Measurements from ENCODE around the gene FNIP2. TPM values are rescaled to one million over a fixed set of nuclear protein-coding genes. Genes with fewer than 3 reads are reported as not detected.

FNIP2 gene
- total and polyA plus RNA-seq, 9 of the 15 experiments (the other 6 are each of a cell fraction or from before 2014, with no cell fraction given): 1.7 to 15.5 (median 8.3) TPM

- POLR2A ChIA-PET: no interaction called here
- no peak overlapping the region for H3K4me3 ChIP-seq
These were observed 137.2 kb downstream of the FNIP2 start for GRCh38 chr4:158906073-158906472.

GRCh38 chr4:158912390-158912789 is 143.6 kb downstream of the FNIP2 start:
- BruUV-seq (replicated peaks): no TSS peak
- intact Hi-C loops (cut with micrococcal nuclease) (no loop called here), in situ Hi-C loops (cut with MboI) (no loop called here)
- POLR2A ChIA-PET: no interaction called here
- no peak for FAIRE-seq
- Histone ChIP-seq H3K27ac (ENCODE audit: extremely low read depth, low read depth, low read length) (no peak overlapping the region), H3K4me3 (no peak overlapping the region), H3K4me2 (ENCODE audit: insufficient read depth, low read length) (no peak overlapping the region), H4K20me1 (replicated peaks; ENCODE audit: control insufficient read depth, insufficient read depth, low read length) (no peaks in the 10 kb centered on the region), H3K36me3 (ENCODE audit: control insufficient read depth, insufficient read depth, low read length) (no peaks in the 10 kb centered on the region), H3K9ac (ENCODE audit: insufficient read depth in 1 of 2, low read depth in 2 of 2, low read length in 2 of 2) (no peak overlapping the region), H3K79me2 (ENCODE audit: control insufficient read depth, insufficient read depth, low read length) (no peaks in the 10 kb centered on the region), H2AFZ (ENCODE audit: low read depth, low read length) (no peak overlapping the region), H3K4me1 (replicated peaks in 1 of 2; ENCODE audit: control insufficient read depth in 2 of 2, insufficient read depth in 2 of 2, low read length in 2 of 2) (no peaks in the 10 kb centered on the region; a peak in 1 of 5 replicates), H3K27me3 (ENCODE audit: control insufficient read depth in 2 of 2, insufficient read depth in 2 of 2, low read length in 2 of 2) (no peaks in the 10 kb centered on the region), H3K9me3 (replicated peaks; ENCODE audit: control insufficient read depth, insufficient read depth, low read depth, low read length) (no peaks in the 10 kb centered on the region), H3K9me1 (ENCODE audit: control insufficient read depth, insufficient read depth, low read length) (no peaks in the 10 kb centered on the region)
- WGBS (ENCODE audit: insufficient coverage, low coverage, missing lambda C conversion rate): 15% methylated on average over 2 of the region's 2 CpGs
- no peak for DNase-seq (ENCODE audit: extremely low read depth in 1 of 4, low spot score in 3 of 4)
- ATAC-seq: no peak
- CTCF ChIA-PET (ENCODE audit: low intra/inter-chr PET ratio): no interaction called here
- TF ChIP-seq CEBPB (tag; IDR thresholded peaks at IDR 0.05) (no peak), HCFC1 (IDR thresholded peaks at IDR 0.05; ENCODE audit: low read depth, low read length) (no peak), ATF2 (CRISPR knock-in tag; IDR thresholded peaks at IDR 0.05) (no peak), THRB (CRISPR knock-in tag; conservative IDR thresholded peaks at IDR 0.05) (no peak), ZNF589 (CRISPR knock-in tag; IDR thresholded peaks at IDR 0.05; ENCODE audit: low read depth) (no peak), TFE3 (CRISPR knock-in tag; IDR thresholded peaks at IDR 0.05) (no peak)

More at GRCh38 chr4:158906073-158906472, 137.2 kb downstream of the FNIP2 start:
- no peaks in the 10 kb centered on the region for H4K20me1 ChIP-seq (replicated peaks; ENCODE audit: control insufficient read depth, insufficient read depth, low read length)
- no peak for ATAC-seq
- H2AFZ ChIP-seq (ENCODE audit: low read depth, low read length): no peak overlapping the region
- H3K9ac ChIP-seq (ENCODE audit: insufficient read depth in 1 of 2, low read depth in 2 of 2, low read length in 2 of 2): no peak overlapping the region
- peaks cover 7 to 13% of the 10 kb centered on the region in 2 experiments; a peak in 4 of 5 replicates for H3K4me1 ChIP-seq (replicated peaks in 1 of 2; ENCODE audit: control insufficient read depth in 2 of 2, insufficient read depth in 2 of 2, low read length in 2 of 2)
- no peaks in the 10 kb centered on the region for H3K79me2 ChIP-seq (ENCODE audit: control insufficient read depth, insufficient read depth, low read length)
- no peaks in the 10 kb centered on the region for H3K27me3 ChIP-seq (ENCODE audit: control insufficient read depth in 2 of 2, insufficient read depth in 2 of 2, low read length in 2 of 2)
- no peaks in the 10 kb centered on the region for H3K9me1 ChIP-seq (ENCODE audit: control insufficient read depth, insufficient read depth, low read length)
- in situ Hi-C loops (cut with MboI) (no loop called here), intact Hi-C loops (cut with micrococcal nuclease) (no loop called here)
- peak; percentile 43; the same call in 1 of the 2 replicates for TF ChIP-seq ATF7 (IDR thresholded peaks at IDR 0.05)
- TF ChIP-seq ATF3 (IDR thresholded peaks at IDR 0.05): 0 out of 2 replicates have a peak, but pooled peaks have one; percentile 20
- TF ChIP-seq ATF3 (CRISPR knock-in tag; conservative IDR thresholded peaks at IDR 0.05): no peak
- TF ChIP-seq ZNF780A (CRISPR knock-in tag; IDR thresholded peaks at IDR 0.05): no peak
- no TSS peak for BruUV-seq (replicated peaks)
- H3K27ac ChIP-seq (ENCODE audit: extremely low read depth, low read depth, low read length): no peak overlapping the region
- H3K4me2 ChIP-seq (ENCODE audit: insufficient read depth, low read length): no peak overlapping the region
- DNase-seq (ENCODE audit: extremely low read depth in 1 of 4, low spot score in 3 of 4): no peak
- 0 out of 2 replicates have a peak, but pooled peaks cover 2% of the 10 kb centered on the region for H3K9me3 ChIP-seq (replicated peaks; ENCODE audit: control insufficient read depth, insufficient read depth, low read depth, low read length)
- FAIRE-seq: no peak
- H3K36me3 ChIP-seq (ENCODE audit: control insufficient read depth, insufficient read depth, low read length): peaks cover 11% of the 10 kb centered on the region; the same call in 2 of the 3 replicates
- CTCF ChIA-PET (ENCODE audit: low intra/inter-chr PET ratio): no interaction called here
- 59% methylated on average over 3 of the region's 3 CpGs for WGBS (ENCODE audit: insufficient coverage, low coverage, missing lambda C conversion rate)

Data from K562 (cell line).